ENCODE results near the gene CFAP54. TPM values are rescaled to one million over a fixed set of nuclear protein-coding genes. Genes with fewer than 3 reads are reported as not detected.

Gene CFAP54
- polyA plus RNA-seq, 1 donor from 2014 or later: 1.1 TPM

GRCh38 chr12:96850676-96851075 lies 361.3 kb downstream of the CFAP54 start:
- Histone ChIP-seq H3K4me2 (ENCODE audit: low read length) (no peak overlapping the region), H3F3A (ENCODE audit: insufficient read depth, low read length, poor library complexity, severe bottlenecking) (no peaks in the 10 kb centered on the region), H3K9me2 (ENCODE audit: insufficient read depth, low read length) (no peaks in the 10 kb centered on the region), H3K36me3 (ENCODE audit: insufficient read depth, low read length) (no peaks in the 10 kb centered on the region), H2AFZ (ENCODE audit: low read depth, low read length) (no peak overlapping the region), H3K79me2 (replicated peaks; ENCODE audit: insufficient read depth, low read length) (no peaks in the 10 kb centered on the region), H3K27ac (ENCODE audit: low read length) (no peak overlapping the region), H3K9me3 (ENCODE audit: low read length) (no peaks in the 10 kb centered on the region), H3K4me3 (ENCODE audit: low read length) (no peak overlapping the region), H3K9ac (ENCODE audit: low read length) (no peak overlapping the region), H3K27me3 (ENCODE audit: insufficient read depth, low read depth, low read length) (no peaks in the 10 kb centered on the region), H4K20me1 (ENCODE audit: insufficient read depth) (no peaks in the 10 kb centered on the region)
- TF ChIP-seq MXI1 (conservative IDR thresholded peaks at IDR 0.05; ENCODE audit: poor library complexity, severe bottlenecking) (no peak), TAF1 (IDR thresholded peaks at IDR 0.05; ENCODE audit: low read depth) (no peak), REST (IDR thresholded peaks at IDR 0.05; ENCODE audit: borderline replicate concordance) (no peak), CTCF (IDR thresholded peaks at IDR 0.05; ENCODE audit: poor library complexity, severe bottlenecking) (no peak), RAD21 (conservative IDR thresholded peaks at IDR 0.05) (no peak), EP300 (conservative IDR thresholded peaks at IDR 0.05; ENCODE audit: poor library complexity, severe bottlenecking) (no peak), POLR2AphosphoS5 (IDR thresholded peaks at IDR 0.05) (no peak), EZH2 (IDR thresholded peaks at IDR 0.05; ENCODE audit: borderline replicate concordance, insufficient read depth, low read length, poor library complexity, severe bottlenecking) (no peak), SMC3 (conservative IDR thresholded peaks at IDR 0.05; ENCODE audit: poor library complexity) (no peak)

- Histone ChIP-seq H3K27ac (ENCODE audit: low read length) (no peak overlapping the region), H3K4me2 (ENCODE audit: low read length) (no peak overlapping the region), H3F3A (ENCODE audit: insufficient read depth, low read length, poor library complexity, severe bottlenecking) (no peaks in the 10 kb centered on the region), H3K79me2 (replicated peaks; ENCODE audit: insufficient read depth, low read length) (no peaks in the 10 kb centered on the region), H3K4me3 (ENCODE audit: low read length) (no peak overlapping the region), H3K27me3 (ENCODE audit: insufficient read depth, low read depth, low read length) (no peaks in the 10 kb centered on the region), H3K9me2 (ENCODE audit: insufficient read depth, low read length) (no peaks in the 10 kb centered on the region), H3K9ac (ENCODE audit: low read length) (no peak overlapping the region), H3K36me3 (ENCODE audit: insufficient read depth, low read length) (no peaks in the 10 kb centered on the region), H3K9me3 (ENCODE audit: low read length) (no peaks in the 10 kb centered on the region), H4K20me1 (ENCODE audit: insufficient read depth) (no peaks in the 10 kb centered on the region), H2AFZ (ENCODE audit: low read depth, low read length) (no peak overlapping the region)
- TF ChIP-seq TAF1 (IDR thresholded peaks at IDR 0.05; ENCODE audit: low read depth) (no peak), CTCF (IDR thresholded peaks at IDR 0.05; ENCODE audit: poor library complexity, severe bottlenecking) (no peak), SMC3 (conservative IDR thresholded peaks at IDR 0.05; ENCODE audit: poor library complexity) (no peak), REST (IDR thresholded peaks at IDR 0.05; ENCODE audit: borderline replicate concordance) (no peak), EP300 (conservative IDR thresholded peaks at IDR 0.05; ENCODE audit: poor library complexity, severe bottlenecking) (no peak), MXI1 (conservative IDR thresholded peaks at IDR 0.05; ENCODE audit: poor library complexity, severe bottlenecking) (no peak)
Measured at GRCh38 chr12:96858162-96858561, 368.8 kb downstream of the CFAP54 start.

Measured in neural cell (in vitro differentiated cells).